ENCODE data around the gene TEX48.

The TEX48 gene

DNA sequence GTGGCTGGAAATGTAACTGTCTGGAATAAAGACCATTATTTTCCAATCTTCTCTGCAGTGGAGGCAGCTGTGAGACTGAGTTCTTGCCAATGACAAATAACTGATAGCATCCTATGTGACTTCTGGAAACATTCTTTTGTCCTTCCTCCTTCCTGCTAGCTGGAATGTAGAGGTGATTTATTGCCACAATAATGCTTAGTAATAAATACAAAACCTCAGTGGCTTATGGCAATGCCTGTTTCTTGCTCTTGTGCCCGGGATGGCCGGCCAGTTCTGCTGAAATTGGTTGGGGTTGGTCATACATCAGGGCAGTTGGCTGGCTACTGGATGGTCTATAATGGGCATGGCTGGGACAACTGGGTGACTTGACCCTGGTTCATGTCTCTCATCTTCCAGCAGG is 12.2 kb upstream of the TEX48 start:
- no peak for DNase-seq

DNA sequence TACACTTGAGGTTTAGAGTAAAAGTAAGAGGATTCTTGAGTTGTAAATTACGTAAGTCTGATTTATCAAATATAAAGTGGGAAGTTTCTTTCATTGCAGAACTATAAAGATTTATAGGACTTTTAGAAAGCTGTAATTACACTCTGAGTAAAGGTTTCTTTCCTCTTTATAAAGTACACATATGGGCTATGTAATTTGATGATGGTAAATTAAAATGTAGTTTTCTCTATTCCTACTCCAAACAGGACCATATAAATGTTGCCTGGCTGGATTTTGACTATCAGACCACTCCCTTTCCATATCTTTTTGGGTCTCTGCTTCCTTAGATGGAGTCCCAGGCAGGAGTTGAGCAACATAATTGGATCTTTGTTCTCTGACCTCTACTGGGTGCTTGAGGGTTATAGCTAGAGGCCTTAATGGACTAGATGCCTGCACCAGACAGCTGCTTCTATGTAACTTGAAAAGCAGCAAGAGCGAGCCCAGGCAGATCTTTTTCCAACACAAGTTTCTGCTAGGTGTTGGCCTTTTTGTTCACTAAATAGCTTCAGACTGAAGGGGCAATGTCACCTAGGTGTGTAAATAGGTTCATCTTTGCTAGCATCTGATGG is 11.4 kb upstream of the TEX48 start:
- DNase-seq = no peak

DNA sequence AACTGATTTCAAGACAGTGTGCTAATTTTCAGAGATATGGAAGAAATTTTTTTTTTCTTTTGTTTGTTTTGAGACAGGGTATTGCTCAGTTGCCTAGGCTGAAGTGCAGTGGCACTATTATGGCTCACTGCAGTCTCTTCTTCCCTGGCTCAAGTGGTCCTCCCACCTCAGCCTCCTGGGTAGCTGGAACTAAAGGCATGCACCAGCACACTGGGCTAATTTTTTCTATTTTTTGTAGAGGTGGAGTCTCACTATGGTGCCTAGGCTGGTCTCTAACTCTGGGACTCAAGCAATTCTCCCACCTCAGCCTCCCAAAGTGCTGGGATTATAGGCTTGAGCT is 9.9 kb upstream of the TEX48 start:
- no peak for DNase-seq

DNA sequence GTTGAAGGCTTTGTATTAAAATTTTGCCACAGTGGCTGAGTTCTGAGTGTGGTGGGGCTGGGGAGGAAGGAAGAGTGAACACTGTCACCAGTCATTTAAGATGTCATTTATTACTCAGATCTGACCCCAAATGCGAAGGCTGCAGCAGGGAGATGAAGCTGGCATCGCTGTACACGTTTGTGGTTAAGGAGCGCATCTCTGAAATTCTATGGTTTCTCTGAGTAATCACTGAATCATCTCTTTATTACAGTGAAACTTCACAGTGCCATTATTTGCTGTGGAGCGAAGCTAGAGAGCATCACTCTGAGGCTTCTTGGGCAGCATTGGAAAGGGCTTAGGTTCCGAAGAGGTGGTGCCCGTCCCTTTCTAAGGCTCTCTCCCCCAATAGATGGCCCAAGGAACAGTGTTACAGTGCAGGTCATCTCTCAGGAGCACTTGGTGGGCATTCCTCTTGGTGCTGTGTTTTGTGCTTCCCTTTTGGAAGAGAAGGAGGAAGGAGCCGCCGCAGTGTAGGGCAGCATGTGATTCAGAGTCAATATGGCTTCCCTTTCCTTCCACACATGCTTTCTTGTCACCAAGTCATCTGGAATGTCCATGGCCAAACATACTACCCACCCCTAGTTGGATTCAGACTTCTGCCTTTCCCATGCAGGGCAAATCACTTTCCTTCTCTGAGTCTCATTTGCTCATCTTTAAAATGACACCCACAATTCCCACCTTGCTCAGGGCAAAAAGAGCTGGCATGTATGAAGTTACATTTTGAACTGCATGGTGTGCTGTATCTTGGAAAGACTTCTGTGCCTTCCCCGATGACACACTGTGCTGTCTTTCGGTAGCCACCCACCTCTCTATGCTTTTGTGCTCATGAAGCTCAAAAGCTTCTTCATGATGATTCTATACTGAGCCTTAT is 9.3 kb upstream of the TEX48 start:
- peak in 18 of 56 donors; percentile 3 to 64 (median 22) for DNase-seq

DNA sequence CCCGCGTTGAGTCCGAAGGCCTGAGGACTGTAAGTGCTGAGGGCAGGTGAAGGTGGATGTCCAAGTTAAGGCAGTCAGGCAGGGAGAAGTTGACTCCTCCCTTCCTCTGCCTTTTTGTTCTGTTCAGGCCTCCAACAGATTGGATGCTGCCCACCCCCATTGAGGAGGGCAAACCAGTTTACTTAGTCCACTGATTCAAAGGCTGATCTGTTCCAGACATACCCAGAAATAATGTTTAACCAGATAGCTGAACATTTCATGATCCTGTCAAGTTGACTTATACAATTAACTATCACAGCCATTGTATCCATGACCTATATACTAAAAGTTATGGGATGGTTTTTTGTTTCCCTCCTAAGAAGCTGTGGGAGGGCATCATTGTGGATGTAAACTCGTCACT is 8.3 kb upstream of the TEX48 start:
- DNase-seq = no peak

DNA sequence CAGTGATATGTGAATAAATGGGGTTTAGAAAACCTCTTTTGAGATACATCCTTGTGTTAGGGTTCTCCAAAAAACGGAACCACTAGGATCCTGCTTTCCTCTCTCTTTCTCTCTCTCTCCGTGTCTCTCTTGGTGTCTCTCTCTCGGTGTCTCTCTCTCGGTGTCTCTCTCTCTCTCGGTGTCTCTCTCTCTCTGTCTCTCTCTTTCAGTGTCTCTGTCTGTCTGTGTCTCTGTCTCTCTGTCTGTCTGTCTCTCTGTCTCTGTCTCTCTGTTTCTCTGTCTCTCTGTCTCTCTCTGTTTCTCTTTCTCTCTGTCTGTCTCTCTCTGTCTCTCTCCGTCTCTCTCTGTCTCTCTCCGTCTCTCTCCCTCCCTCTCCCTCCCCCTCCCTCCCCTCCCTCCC is 7.8 kb upstream of the TEX48 start:
- no peak for DNase-seq

DNA sequence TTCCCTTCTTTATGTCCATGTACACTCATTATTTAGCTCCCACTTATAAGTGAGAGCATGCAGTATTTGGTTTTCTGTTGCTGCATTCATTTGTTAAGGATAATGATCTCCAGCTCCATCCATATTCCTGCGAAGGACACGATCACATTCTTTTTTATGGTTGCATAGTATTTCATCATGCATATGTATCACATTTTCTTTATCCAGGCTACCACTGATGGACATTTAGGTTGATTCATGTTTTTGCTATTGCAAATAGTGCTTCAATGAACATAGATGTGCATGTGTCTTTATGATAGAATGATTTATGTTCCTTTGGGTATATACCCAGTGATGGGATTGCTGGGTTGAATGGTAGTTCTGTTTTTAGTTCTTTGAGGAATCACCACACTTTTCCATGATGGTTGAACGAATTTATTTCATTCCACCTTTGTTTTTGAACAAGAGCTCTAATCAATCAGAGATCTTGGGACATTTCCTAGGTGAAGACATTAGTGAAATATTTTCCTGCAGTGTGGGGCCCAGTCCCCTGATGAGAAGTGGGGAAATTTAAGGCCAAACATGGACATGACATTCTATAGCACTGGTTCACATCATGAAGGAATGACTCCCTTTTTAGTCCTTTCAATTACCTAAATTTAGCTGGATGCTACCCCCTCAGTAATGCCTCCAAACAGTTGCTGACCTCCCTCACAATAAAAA is 7.1 kb upstream of the TEX48 start:
- no peak for DNase-seq

DNA sequence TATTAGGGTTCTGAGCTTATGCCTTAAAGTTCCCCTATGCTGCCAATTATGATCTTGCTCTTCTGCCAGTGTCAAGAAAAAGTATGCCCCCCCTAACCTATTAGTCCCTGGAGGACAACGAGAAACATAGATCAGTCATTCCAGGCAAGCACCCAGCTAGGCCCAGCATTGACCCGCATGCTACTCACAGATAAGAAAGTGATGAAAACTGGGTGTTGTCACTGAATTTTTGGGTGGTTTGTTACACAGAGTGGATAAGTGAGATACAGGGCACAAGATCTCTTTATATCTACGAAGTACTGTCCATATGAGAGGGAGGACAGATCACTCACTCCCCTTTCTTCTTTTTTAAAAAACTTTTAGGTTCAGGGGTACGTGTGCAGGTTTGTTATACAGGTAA is 6.4 kb upstream of the TEX48 start:
- no peak for DNase-seq

DNA sequence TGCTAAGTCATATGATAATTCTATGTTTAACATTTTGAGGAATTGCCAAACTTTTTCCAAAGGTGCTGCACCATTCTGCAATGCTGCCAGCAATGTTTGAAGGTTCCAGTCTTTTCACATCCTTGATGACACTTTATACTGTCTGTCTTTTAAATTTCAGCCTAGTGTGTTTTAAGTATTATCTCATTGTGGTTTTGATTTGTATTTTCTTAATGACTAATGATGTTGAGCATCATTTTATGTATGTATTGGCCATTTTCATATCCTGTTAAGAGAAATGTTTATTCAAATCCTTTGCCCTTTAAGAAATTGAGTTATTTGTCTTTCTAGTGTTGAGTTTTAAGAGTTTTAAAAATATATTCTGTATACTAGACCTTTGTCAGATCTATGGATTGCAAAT is 5.0 kb upstream of the TEX48 start:
- DNase-seq = no peak

DNA sequence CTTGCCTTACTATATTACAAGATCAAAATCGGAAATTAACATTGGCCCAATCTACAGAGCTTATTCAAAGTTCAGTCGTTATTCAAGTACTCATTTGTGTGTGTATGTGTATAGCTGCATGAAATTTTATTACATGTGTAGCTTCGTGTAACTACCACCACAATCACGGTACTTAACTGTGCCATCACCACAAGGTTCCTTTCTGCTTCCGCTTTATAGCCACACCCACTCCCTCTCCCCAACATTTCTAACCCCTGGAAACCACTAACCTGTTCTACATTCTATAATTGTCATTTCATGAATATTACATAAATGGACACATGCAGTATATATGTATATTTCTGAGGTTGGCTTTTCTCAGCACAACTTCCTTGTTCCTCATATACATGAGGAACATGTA is 4.0 kb upstream of the TEX48 start:
- no peak for DNase-seq

DNA sequence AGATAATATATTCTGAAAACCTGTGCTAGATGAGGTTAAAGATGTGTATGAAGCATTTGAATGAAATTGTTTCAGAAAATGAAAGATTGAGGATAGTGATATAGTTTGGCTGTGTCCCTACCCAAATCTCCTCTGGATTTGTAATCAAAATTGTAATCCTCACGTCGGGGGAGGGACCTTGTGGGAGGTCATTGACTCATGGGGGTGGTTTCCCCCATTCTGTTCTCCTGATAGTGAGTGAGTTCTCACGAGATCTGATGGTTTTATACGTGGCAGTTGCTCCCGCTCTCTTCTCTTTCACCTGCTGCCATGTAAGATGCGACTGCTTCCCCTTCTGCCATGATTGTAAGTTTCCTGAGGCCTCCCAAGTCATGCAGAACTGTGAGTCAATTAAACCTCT is 2.0 kb upstream of the TEX48 start:
- DNase-seq = no peak

DNA sequence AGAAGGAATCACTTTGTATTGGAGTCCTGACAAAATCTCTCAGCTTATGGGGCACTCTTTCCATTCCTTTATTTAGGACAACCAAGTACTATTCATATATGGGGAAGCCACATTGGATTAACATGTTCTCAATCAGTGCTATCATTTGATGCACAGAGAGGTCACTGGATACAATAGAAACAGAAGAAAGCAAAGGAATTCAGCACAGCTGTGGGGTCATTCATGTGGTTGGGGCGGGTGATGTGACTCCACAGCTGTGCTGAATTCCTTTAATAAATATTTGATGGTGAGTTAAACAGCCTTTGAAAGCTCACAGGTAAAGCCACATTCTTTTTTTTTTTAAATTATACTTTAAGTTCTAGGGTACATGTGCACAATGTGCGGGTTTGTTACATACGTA is 854 bp upstream of the TEX48 start:
- DNase-seq = no peak

DNA sequence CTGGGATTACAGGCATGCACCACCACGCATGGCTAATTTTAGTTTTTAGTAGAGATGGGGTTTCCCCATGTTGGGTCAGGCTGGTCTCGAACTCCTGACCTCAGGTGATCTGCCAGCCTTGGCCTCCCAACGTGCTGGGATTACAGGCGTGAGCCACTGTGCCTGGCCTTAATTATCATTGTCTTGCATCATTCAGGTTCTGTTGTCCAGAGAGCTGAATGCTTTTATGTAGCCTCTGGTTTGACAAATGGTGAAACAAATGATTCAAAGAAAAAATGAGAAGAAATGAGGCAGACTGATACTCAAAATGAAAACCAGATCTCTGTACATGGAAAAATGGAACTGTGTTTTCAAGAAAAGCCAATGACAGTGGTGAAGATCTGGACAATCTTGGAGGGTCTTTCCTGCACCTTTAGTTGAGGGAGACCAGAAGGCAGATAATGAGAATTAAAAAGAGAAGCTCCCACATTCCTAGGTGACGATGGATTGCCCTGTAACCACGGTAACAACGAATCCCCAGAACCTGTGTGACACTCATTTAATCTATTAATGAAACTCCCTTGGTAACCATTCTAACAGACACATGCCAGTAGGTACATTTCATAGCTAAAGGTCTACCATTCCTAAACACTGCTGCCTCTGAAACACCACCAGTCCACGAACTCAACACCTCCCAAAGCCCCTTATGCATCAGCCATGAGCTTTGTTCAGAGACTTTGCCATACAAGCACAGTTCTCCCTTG is 1.6 kb downstream of the TEX48 start:
- DNase-seq = peak in 6 of 56 donors; percentile 2 to 18 (median 14)

DNA sequence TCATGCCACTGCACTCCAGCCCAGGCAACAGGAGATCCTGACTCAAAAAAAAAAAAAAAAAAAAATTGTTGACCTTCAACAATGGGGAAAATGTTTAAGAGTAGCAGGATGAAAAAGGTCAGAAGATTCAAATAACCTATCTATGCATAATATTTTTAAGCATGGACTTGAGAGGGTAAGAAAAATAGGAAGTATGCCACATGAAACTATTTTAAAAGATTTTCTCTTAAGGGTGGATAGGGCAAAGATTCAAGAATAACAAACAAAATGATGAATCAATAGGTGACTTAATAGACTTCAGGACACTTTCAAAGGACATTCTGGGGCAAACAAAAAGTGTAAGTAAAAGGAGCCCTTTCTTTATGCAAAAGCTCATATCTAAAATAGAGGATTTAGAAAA is 3.2 kb downstream of the TEX48 start:
- no peak for DNase-seq

DNA sequence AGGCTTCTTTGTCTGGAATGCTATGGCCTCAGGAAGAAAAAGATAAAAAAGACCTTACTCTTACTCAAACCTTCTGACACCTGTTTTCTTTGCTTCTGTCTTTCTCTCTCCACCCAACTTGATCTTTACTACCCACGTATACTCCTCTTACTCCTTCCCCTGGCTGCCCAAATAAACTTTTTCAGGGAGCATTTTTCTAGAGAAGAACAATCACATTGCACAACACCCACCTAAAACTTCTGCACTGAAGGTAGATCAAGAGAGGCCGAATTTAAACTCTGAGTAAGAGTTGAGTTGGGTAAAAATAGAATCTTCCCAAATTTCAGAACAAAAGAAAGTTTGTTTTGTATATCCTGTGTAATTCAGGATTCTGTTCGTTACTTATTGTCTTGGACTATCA is 3.9 kb downstream of the TEX48 start:
- DNase-seq = no peak

DNA sequence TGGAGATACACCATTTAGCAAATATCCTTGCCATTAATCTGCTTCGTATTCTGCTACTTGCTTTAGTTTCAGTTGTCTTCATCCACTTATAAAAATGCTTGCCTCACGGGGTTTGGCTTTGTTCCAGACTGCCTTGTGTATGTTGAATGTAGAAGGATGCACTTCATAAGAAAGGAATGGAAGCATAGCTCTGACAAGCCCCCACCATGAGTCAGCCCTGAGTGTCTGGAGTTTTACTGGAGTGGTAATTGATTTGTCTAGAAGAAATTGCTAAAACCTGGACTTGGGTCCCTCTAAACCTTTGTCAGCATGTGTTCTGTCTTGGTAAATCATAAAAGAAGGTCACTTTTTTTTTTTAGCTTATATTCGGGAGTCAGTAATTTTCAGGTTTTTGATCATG is 4.6 kb downstream of the TEX48 start:
- DNase-seq = peak in 2 of 56 donors; percentile 4 to 11

DNA sequence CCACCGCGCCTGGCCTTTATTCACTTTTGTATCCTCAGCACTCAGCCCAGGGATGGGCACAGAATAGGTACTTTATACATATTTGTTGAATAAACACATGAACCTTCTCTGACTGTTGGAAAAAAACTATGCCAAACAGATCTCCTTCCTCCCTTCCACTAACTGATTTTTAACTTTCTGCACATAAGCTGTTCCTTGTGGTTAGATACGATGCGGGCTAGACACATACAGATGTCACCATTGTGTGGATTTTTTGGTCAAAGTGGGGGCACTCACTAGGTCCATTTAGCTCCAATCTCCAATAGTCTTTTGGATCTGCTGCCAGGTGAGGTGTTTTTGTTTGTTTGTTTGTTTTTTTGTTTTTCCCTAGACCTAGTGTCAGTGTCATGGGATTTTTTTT is 5.1 kb downstream of the TEX48 start:
- no peak for DNase-seq

DNA sequence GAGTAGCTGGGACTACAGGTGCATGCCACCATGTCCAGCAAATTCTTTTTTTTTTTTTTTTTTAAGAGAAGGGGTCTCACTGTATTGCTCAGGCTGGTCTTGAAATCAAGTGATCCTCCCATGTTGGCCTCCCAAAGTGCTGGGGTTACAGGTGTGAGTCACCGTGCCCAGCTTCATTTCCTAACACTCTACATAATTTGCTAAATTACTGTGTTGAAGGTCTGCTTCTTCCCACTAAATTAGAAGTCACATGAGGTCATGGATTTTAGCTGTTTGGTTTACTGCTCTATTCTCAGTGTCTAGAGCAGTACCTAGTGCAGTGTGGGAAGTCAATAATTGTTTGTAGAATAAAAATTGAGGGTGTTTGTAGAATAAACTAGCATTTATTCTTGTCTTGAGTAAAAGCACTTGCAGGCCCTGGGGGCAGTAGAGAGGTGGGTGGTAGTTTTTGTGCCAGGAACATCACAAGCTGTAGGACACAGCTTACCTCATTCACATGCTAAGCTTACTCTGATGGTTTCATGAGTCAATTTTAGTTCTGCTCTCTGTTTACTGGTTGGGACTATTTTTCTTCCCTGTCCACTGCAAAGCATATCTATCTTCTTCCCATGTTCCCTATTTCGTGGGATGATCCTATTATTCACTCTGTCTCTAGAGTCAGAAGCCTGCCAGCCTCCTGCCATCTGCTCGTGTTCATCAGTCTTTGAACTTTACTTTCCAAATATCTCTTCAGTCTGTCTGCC is 7.0 kb downstream of the TEX48 start:
- no peak for DNase-seq

DNA sequence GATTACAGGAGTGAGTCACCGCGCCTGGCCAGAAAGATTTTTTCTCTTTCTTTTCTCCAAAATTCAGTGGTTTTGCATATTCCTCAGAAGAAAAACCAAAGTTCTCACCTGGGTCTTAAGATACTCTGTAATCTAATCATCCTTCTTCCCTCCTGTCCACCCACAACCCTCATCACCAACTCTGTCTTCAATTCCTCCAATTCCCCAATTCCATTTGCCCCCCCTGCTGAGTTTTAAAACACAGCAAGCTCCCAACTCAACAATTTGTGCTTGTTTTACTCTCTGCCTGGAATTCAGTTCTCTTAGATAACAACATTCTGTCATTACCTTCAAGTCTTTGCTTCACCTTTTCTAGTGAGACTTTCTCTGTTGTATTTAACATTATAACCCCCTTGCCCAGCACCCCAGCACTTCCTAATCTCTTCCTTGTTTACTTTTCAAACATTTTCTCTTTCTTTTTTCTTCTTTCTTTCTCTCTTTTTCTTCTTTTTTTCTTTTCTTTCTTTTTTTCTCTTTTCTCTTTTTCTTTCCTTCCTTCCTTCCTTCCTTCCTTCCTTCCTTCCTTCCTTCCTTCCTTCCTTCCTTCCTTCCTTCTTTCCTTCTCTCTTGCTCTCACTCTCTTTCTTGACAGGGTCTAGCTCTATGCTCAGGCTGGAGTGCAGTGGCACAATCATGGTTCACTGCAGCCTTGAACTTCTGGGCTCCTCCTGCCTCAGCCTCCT is 7.8 kb downstream of the TEX48 start:
- DNase-seq = no peak

DNA sequence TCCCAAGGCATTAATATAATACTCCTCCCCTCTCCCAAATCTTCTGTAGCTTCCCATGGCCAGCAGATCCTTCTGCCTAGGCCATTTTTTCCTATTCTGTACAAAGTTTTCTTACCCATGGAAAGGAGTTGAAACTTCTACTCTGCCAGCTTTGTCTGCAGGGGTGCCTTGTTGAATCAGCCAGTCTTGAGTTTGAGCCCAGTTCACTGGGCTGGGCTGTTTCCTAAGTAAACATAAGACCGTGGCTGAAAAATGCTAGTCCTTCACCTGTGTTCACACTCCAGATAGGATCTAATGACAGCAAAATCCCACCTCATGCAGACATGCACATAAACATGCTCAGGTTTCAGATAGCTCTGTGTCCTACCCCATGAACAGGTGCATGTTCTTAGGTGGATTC is 10.4 kb downstream of the TEX48 start:
- DNase-seq = no peak

DNA sequence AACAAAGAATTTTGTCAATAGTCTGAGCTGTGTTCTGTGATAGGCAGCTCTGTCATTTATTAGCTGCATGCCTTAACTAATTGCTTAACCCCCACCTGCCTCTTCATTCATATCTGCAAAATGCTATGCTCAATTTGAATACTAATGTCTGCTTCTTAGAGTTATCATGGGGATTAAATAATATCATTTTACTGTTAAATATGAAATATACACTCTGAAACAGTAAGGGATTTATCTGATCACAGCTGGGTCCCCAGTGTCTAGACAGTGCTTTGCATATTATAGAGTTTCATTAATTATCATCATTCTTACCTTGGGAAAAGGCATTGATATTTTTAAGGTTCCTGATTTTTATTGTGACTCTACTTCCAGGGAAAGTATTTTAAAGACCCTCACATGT is 12.0 kb downstream of the TEX48 start:
- no peak for DNase-seq

All from nucleus accumbens (tissue), 56 donors.